HEK293 (cell line): ENCODE measurements around the gene PXDC1.

Source experiments
- ZBTB1 ChIP-seq: fragments of 450-650 bp; formaldehyde crosslinking; IDR thresholded peaks from 2 replicates; pipeline ENCODE4 v1.5.1; 2016; ENCODE audit warnings: missing biosample characterization, missing genetic modification characterization
- ZNF23 ChIP-seq: fragments of 450-650 bp; formaldehyde crosslinking; IDR thresholded peaks from 2 replicates; pipeline ENCODE4 v1.5.1; 2016; ENCODE audit warnings: missing biosample characterization, missing genetic modification characterization, borderline replicate concordance
- ZNF549 ChIP-seq: fragments of 450-650 bp; IDR thresholded peaks from 2 replicates; pipeline ENCODE4 v1.5.1; 2018; ENCODE audit warnings: missing biosample characterization, missing genetic modification characterization, mild to moderate bottlenecking, inconsistent platforms, moderate library complexity
- TF ChIP-seq, protein P1 (sequence below): fragments of 450-650 bp; formaldehyde crosslinking; optimal IDR thresholded peaks from 2 replicates; pipeline ENCODE3; 2016; ENCODE audit warnings: missing biosample characterization, mild to moderate bottlenecking, missing genetic modification characterization
- TF ChIP-seq, protein P2 (sequence below): fragments of 450-650 bp; formaldehyde crosslinking; IDR thresholded peaks from 2 replicates; pipeline ENCODE4 v1.5.1; 2016; ENCODE audit warnings: missing biosample characterization, missing genetic modification characterization
- TF ChIP-seq, protein P3 (sequence below): fragments of 450-650 bp; formaldehyde crosslinking; IDR thresholded peaks from 2 replicates; pipeline ENCODE4 v1.5.1; 2016; ENCODE audit warnings: missing biosample characterization, missing genetic modification characterization

DNA sequence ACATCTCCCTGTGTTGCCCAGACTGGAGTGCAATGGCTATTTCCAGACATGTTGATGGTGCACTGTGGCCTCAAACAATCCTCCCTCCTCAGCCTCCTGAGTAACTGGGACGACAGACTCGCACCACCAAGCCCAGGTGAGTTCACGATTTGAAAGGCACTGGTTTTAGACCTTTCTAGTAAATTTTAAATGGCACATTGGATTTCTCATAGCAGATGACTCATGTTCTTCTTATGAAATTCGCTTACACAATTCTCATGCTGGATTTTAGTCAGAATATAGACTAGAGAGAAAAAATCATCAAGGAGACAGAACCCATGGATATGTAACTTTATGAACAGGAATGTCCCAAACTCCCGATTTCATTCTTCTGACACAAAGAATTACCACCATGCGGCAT lies 18.1 kb upstream of the PXDC1 start:
- TF ChIP-seq, protein P1, sequence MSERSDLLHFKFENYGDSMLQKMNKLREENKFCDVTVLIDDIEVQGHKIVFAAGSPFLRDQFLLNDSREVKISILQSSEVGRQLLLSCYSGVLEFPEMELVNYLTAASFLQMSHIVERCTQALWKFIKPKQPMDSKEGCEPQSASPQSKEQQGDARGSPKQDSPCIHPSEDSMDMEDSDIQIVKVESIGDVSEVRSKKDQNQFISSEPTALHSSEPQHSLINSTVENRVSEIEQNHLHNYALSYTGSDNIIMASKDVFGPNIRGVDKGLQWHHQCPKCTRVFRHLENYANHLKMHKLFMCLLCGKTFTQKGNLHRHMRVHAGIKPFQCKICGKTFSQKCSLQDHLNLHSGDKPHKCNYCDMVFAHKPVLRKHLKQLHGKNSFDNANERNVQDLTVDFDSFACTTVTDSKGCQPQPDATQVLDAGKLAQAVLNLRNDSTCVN (tag by site-specific recombination): no peak
- TF ChIP-seq, protein P2, sequence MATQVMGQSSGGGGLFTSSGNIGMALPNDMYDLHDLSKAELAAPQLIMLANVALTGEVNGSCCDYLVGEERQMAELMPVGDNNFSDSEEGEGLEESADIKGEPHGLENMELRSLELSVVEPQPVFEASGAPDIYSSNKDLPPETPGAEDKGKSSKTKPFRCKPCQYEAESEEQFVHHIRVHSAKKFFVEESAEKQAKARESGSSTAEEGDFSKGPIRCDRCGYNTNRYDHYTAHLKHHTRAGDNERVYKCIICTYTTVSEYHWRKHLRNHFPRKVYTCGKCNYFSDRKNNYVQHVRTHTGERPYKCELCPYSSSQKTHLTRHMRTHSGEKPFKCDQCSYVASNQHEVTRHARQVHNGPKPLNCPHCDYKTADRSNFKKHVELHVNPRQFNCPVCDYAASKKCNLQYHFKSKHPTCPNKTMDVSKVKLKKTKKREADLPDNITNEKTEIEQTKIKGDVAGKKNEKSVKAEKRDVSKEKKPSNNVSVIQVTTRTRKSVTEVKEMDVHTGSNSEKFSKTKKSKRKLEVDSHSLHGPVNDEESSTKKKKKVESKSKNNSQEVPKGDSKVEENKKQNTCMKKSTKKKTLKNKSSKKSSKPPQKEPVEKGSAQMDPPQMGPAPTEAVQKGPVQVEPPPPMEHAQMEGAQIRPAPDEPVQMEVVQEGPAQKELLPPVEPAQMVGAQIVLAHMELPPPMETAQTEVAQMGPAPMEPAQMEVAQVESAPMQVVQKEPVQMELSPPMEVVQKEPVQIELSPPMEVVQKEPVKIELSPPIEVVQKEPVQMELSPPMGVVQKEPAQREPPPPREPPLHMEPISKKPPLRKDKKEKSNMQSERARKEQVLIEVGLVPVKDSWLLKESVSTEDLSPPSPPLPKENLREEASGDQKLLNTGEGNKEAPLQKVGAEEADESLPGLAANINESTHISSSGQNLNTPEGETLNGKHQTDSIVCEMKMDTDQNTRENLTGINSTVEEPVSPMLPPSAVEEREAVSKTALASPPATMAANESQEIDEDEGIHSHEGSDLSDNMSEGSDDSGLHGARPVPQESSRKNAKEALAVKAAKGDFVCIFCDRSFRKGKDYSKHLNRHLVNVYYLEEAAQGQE (tag by site-specific recombination): no peak
- no peak for TF ChIP-seq ZNF23 (tag by site-specific recombination)
- TF ChIP-seq, protein P3, sequence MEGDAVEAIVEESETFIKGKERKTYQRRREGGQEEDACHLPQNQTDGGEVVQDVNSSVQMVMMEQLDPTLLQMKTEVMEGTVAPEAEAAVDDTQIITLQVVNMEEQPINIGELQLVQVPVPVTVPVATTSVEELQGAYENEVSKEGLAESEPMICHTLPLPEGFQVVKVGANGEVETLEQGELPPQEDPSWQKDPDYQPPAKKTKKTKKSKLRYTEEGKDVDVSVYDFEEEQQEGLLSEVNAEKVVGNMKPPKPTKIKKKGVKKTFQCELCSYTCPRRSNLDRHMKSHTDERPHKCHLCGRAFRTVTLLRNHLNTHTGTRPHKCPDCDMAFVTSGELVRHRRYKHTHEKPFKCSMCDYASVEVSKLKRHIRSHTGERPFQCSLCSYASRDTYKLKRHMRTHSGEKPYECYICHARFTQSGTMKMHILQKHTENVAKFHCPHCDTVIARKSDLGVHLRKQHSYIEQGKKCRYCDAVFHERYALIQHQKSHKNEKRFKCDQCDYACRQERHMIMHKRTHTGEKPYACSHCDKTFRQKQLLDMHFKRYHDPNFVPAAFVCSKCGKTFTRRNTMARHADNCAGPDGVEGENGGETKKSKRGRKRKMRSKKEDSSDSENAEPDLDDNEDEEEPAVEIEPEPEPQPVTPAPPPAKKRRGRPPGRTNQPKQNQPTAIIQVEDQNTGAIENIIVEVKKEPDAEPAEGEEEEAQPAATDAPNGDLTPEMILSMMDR (tag by site-specific recombination): no peak
- TF ChIP-seq ZNF549 (tag by site-specific recombination): no peak
- no peak for TF ChIP-seq ZBTB1 (tag by site-specific recombination)
